Activated naive CD8-positive, alpha-beta T cell treated with anti-CD3 and anti-CD28 coated beads, Interleukin-2, amount 10 ng/mL, durations not matched to agents 7 days and 5 days (primary cell): ENCODE measurements around the gene ARID1B. TPM values are rescaled to one million over a fixed set of nuclear protein-coding genes. Genes with fewer than 3 reads are reported as not detected.

Experiments
- ATAC-seq: fragments of 150-1000 bp; cut with Tn5 transposase; one replicate; pipeline ENCODE4 v1.10.0; 2021; ENCODE audit warnings: low read depth, moderate library complexity
- POLR2A ChIA-PET: fragments of 350-600 bp; sonication (Branson Sonifier 250); formaldehyde crosslinking; loops from one replicate; lab custom pipeline; 2021; ENCODE audit warnings: antibody characterized with exemption; lab: Charles Lee
- DNase-seq: peaks from one replicate; pipeline ENCODE4 v3.0.0; 2021
- H3K27ac Mint-ChIP-seq: one replicate; pipeline ENCODE4 v1.8.0; 2022; ENCODE audit warnings: mild to moderate bottlenecking, mixed read lengths
- H3K27me3 Mint-ChIP-seq: one replicate; pipeline ENCODE4 v1.8.0; 2022; ENCODE audit warnings: mild to moderate bottlenecking, moderate library complexity, mixed read lengths
- H3K36me3 Mint-ChIP-seq: one replicate; pipeline ENCODE4 v1.8.0; 2021; ENCODE audit warnings: mild to moderate bottlenecking, mixed read lengths
- H3K4me1 Mint-ChIP-seq: one replicate; pipeline ENCODE4 v1.8.0; 2021; ENCODE audit warnings: mixed read lengths
- H3K4me3 Mint-ChIP-seq: one replicate; pipeline ENCODE4 v1.8.0; 2022; ENCODE audit warnings: mild to moderate bottlenecking, moderate library complexity, mixed read lengths
- H3K9me3 Mint-ChIP-seq: one replicate; pipeline ENCODE4 v1.8.0; 2021; ENCODE audit warnings: mixed read lengths
- total RNA-seq, 2 experiments: library from RNA; stranded (reverse); gene quantifications; one replicate each; pipeline ENCODE4 v1.2.3, GENCODE V29; 2021

The ARID1B gene
- total RNA-seq = 10 to 100 TPM; 83.2 to 98.2 TPM

- POLR2A ChIA-PET = interaction anchor here (1.0 to 4.3 kb wide), 5 partner anchors 10 to 244 kb away, joined by 3 to 46 read pairs (median 5); no protein-coding TSS in a partner anchor
- H3K27me3 Mint-ChIP-seq = peaks cover 2% of the 10 kb centered on the region
- ATAC-seq (peak; percentile 40), DNase-seq (peak; percentile 82)
- no peaks in the 10 kb centered on the region for H3K9me3 Mint-ChIP-seq
- peaks cover 23% of the 10 kb centered on the region for H3K4me1 Mint-ChIP-seq
- peak within 1 kb of the TSS; percentile 98 for H3K27ac Mint-ChIP-seq
- peak within 1 kb of the TSS; percentile 95 for H3K4me3 Mint-ChIP-seq
- H3K36me3 Mint-ChIP-seq = no peaks in the 10 kb centered on the region
Observed at GRCh38 chr6:156776840-156777576, at the start of gene ARID1B. ARID1B (plus strand) TSS chr6:156777378; CDS start chr6:156777681, 303 bp downstream.

- Mint-ChIP-seq H3K9me3 (no peaks in the 10 kb centered on the region), H3K4me1 (peaks cover 3% of the 10 kb centered on the region), H3K36me3 (no peaks in the 10 kb centered on the region), H3K4me3 (no peak overlapping the region), H3K27ac (no peak overlapping the region), H3K27me3 (peaks cover 5% of the 10 kb centered on the region)
- ATAC-seq (no peak), DNase-seq (no peak)
- POLR2A ChIA-PET = no interaction called here
Observed at GRCh38 chr6:156727715-156728385, 49.3 kb upstream of the ARID1B start.

DNA sequence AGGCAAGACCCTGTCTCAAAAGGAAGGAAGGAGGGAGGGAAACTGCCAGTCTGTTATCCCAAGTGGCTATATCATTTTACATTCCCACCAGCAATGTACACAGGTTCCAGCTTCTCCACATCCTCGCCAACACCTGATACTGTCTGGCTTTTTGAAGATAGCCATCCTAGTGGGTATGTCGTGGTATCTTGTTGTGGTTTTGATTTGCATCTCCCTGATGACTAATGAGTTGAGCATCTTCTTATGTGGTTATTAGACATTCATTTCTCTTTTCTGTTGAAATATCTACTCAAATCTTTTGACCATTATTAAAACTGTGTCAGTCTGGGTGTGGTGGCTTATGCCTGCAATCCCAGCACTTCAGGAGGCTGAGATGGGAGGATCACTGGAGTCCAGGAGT, 47.9 kb upstream of the ARID1B start:
- H3K27ac Mint-ChIP-seq = no peak overlapping the region
- H3K9me3 Mint-ChIP-seq = no peaks in the 10 kb centered on the region
- no peaks in the 10 kb centered on the region for H3K36me3 Mint-ChIP-seq
- POLR2A ChIA-PET = no interaction called here
- ATAC-seq (no peak), DNase-seq (no peak)
- no peak overlapping the region for H3K4me3 Mint-ChIP-seq
- peaks cover 3% of the 10 kb centered on the region for H3K4me1 Mint-ChIP-seq
- H3K27me3 Mint-ChIP-seq = peaks cover 5% of the 10 kb centered on the region

DNA sequence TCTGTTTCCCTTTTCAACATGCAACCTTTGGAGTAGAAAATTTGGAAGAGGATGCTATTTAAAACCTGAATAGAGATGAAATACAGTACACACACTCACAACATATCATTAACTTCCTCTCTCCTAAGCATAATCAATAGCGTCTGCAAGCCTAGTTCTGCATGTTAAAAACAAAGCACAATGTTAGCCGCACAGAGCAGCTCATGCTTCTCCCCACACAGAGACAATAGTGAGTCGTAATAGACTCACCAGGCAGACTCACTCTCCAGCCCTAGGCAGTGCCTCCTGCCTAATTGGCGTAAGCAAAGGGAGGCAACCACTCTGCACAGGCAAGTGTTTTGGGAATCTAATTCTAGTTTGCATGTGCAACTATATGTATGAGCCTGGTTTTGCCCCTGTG, 45.8 kb upstream of the ARID1B start:
- POLR2A ChIA-PET = no interaction called here
- Mint-ChIP-seq H3K4me3 (no peak overlapping the region), H3K27me3 (peaks cover 3% of the 10 kb centered on the region), H3K27ac (no peak overlapping the region), H3K4me1 (peaks cover 3% of the 10 kb centered on the region), H3K36me3 (no peaks in the 10 kb centered on the region), H3K9me3 (no peaks in the 10 kb centered on the region)
- DNase-seq (no peak), ATAC-seq (no peak)

DNA sequence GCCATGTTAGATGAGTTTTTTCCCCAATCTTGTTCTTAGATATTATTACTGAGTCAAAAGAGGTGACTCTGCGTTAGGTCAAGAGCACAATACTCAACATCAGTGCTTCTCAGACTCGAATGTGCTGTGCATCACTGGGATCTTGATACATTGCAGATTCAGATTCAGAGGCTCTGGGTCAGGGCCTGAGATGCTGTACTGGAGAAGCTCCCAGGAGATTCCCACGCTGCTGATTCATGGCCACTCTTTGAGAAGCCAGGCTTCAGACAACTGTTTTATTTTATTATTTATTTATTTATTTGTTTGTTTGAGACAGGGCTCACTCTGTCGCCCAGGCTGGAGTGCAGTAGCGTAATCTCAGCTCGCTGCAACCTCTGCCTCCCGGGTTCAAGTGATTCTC, 41.4 kb upstream of the ARID1B start:
- H3K4me1 Mint-ChIP-seq = no peaks in the 10 kb centered on the region
- no peak overlapping the region for H3K4me3 Mint-ChIP-seq
- POLR2A ChIA-PET = no interaction called here
- no peak overlapping the region for H3K27ac Mint-ChIP-seq
- H3K36me3 Mint-ChIP-seq = peaks cover 2% of the 10 kb centered on the region
- ATAC-seq (no peak), DNase-seq (no peak)
- H3K9me3 Mint-ChIP-seq = peaks cover 2% of the 10 kb centered on the region
- H3K27me3 Mint-ChIP-seq = peaks cover under 1% of the 10 kb centered on the region

GRCh38 chr6:156740604-156741003, 36.6 kb upstream of the ARID1B start:
- no peak overlapping the region for H3K4me3 Mint-ChIP-seq
- no peaks in the 10 kb centered on the region for H3K4me1 Mint-ChIP-seq
- ATAC-seq (no peak), DNase-seq (no peak)
- peaks cover 2% of the 10 kb centered on the region for H3K9me3 Mint-ChIP-seq
- no peak overlapping the region for H3K27ac Mint-ChIP-seq
- POLR2A ChIA-PET = no interaction called here
- peaks cover 2% of the 10 kb centered on the region for H3K27me3 Mint-ChIP-seq
- peaks cover 2% of the 10 kb centered on the region for H3K36me3 Mint-ChIP-seq

DNA sequence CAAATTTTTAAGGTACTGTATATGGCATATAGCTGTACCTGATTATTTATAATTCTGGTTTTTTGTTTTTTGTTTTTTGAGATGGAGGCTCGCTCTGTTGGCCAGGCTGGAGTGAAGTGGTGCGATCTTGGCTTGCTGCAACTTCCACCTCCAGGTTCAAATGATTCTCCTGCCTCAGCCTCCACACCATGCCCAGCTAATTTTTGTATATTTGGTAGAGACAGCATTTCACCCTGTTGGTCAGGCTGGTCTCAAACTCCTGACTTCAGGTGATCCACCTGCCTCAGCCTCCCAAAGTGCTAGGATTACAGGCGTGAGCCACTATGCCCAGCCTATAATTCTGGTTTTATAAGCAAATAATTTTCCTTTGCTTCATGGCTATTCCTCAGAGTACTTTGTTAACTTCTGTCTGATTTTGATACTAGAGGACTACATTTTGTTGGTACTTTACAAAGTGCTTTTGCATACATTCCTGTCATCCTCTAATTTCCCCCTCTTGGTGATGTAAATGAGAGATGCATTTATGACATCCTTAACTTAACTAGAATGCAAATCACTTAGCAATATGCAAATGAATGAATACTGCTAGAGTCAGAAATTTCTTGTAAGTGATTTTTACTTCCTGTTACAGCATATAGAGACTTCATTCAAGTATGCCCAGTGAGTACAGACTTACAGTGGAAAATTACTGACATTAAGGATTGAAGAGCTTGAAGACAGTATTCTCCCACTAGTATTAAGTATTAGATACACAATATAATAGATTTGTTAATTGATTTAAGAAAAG, 35.7 kb upstream of the ARID1B start:
- H3K27ac Mint-ChIP-seq = no peak overlapping the region
- POLR2A ChIA-PET = no interaction called here
- H3K9me3 Mint-ChIP-seq = peaks cover 2% of the 10 kb centered on the region
- no peaks in the 10 kb centered on the region for H3K4me1 Mint-ChIP-seq
- H3K36me3 Mint-ChIP-seq = peaks cover 2% of the 10 kb centered on the region
- ATAC-seq = no peak
- peaks cover 2% of the 10 kb centered on the region for H3K27me3 Mint-ChIP-seq
- no peak overlapping the region for H3K4me3 Mint-ChIP-seq
- DNase-seq = no peak

DNA sequence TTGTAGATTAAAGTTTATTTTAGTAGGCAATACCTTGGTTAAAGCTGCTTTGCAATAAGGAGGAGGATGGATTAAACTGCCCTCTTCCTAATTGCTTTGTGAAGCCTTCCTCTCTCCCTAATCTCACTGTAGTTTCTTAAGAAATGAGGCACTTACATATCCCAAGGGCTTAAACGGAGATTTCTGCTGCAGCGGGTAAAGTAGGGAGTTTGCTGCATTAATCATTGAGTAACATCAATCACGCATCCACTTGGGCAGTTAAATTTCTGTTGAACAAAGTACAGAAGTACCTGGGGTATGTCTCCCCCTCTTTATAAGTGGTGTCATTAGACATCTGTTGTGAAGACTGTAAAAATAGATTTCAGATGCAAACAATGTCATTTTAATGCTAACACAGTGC, 29.5 kb upstream of the ARID1B start:
- Mint-ChIP-seq H3K4me1 (peaks cover 2% of the 10 kb centered on the region), H3K9me3 (no peaks in the 10 kb centered on the region), H3K4me3 (no peak overlapping the region), H3K27ac (no peak overlapping the region), H3K27me3 (peaks cover 19% of the 10 kb centered on the region), H3K36me3 (no peaks in the 10 kb centered on the region)
- POLR2A ChIA-PET = no interaction called here
- no peak for DNase-seq
- ATAC-seq = no peak

- no peaks in the 10 kb centered on the region for H3K9me3 Mint-ChIP-seq
- no peaks in the 10 kb centered on the region for H3K36me3 Mint-ChIP-seq
- peaks cover 2% of the 10 kb centered on the region for H3K4me1 Mint-ChIP-seq
- H3K4me3 Mint-ChIP-seq = no peak overlapping the region
- H3K27me3 Mint-ChIP-seq = peaks cover 19% of the 10 kb centered on the region
- POLR2A ChIA-PET = no interaction called here
- H3K27ac Mint-ChIP-seq = no peak overlapping the region
- DNase-seq = no peak
- ATAC-seq = no peak
Observed at GRCh38 chr6:156748504-156748903, 28.7 kb upstream of the ARID1B start.

DNA sequence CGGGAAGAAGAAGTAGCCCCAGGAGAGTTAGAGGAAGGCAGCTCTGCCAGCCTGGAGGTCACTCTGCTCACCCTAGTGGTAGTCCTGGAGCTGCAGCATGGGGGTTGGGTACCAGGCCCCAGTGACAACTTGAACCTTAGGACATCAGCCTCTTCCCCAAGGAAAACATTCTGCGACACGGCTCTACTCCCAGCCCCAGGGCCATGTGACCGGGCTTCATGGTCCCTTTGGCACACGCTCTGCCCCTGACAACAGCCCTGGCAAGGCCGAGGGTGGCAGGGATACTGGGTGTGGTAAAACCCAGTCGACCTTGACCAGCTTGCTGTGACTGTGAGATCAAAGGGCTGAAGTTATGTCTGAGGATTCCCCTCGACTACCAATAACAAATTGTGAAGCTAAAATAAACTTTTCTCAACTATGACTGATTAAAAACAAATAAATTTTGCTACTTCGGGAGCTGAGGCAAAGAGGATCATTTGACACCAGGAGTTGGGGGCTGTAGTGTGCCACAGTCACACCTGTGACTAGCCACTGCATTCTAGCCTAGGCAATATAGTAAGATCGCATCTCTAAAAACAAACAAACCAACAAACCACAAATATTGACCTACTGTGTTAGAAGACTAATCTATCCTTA, 24.4 kb upstream of the ARID1B start:
- peaks cover 3% of the 10 kb centered on the region for H3K4me1 Mint-ChIP-seq
- no peak overlapping the region for H3K4me3 Mint-ChIP-seq
- DNase-seq (no peak), ATAC-seq (no peak)
- no peaks in the 10 kb centered on the region for H3K36me3 Mint-ChIP-seq
- H3K9me3 Mint-ChIP-seq = no peaks in the 10 kb centered on the region
- peaks cover 14% of the 10 kb centered on the region for H3K27me3 Mint-ChIP-seq
- H3K27ac Mint-ChIP-seq = no peak overlapping the region
- POLR2A ChIA-PET = no interaction called here

DNA sequence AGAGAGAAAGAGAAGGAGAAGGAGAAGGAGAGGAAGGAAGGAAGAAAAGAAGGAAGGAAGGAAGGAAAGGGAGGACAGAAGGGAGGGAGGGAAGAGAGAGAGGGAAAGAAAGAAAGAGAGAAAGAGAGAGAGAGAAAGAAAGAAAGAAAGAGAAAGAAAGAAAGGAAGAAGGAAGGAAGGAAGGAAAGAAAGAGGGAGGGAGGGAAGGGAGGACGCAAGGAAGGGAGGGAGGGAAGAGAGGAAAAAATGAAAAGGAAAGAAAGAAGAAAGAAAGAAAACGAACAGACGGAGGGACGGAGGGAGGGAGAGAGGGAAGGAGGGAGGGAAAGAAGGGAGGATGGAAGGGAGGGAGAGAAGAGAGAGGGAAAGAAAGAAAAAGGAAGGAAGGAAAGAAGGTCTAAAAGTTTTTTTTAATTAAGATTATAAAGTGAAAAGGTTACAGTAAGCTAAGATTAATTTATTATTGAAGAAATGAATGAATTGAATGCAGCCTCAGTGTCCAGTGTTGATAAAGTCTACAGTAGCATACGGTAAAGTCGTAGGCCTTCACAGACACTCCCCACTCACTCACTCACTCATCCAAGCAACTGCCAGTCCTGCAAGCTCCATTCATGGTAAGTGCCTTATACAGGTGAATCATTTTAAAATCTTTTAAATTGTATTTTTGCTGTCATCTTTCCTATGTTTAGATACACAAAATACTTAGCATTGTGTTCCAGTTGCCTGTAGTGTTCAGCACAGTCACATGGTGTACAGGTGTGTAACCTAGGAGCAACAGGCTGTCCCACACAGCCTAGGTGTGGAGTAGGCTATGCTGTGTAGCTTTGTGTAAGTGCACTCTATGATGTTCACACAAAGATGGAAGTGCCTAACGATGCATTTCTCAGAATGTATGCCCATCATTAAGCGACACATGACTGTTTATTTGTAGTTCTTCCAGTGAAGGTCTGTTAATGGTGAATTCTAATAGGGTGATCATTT, 20.3 kb upstream of the ARID1B start:
- no peak overlapping the region for H3K27ac Mint-ChIP-seq
- H3K4me1 Mint-ChIP-seq = peaks cover 1% of the 10 kb centered on the region
- POLR2A ChIA-PET = no interaction called here
- H3K4me3 Mint-ChIP-seq = no peak overlapping the region
- H3K9me3 Mint-ChIP-seq = no peaks in the 10 kb centered on the region
- no peak for DNase-seq
- no peaks in the 10 kb centered on the region for H3K36me3 Mint-ChIP-seq
- no peak for ATAC-seq
- H3K27me3 Mint-ChIP-seq = peaks cover 13% of the 10 kb centered on the region

- Mint-ChIP-seq H3K4me3 (no peak overlapping the region), H3K4me1 (peaks cover 1% of the 10 kb centered on the region), H3K36me3 (no peaks in the 10 kb centered on the region), H3K27me3 (peaks cover 13% of the 10 kb centered on the region), H3K9me3 (no peaks in the 10 kb centered on the region), H3K27ac (no peak overlapping the region)
- POLR2A ChIA-PET = no interaction called here
- DNase-seq (no peak), ATAC-seq (no peak)
Observed at GRCh38 chr6:156757849-156758248, 19.3 kb upstream of the ARID1B start.
